ENCODE data around the gene NCOA1.

Gene NCOA1

GRCh38 chr2:24721470-24721869, 230.4 kb downstream of the NCOA1 start:
- Histone ChIP-seq H3K14ac (ENCODE audit: low read length) (no peak overlapping the region), H3K27ac (replicated peaks; ENCODE audit: low read length) (no peak overlapping the region), H3K18ac (ENCODE audit: low read length) (no peak overlapping the region), H4K8ac (ENCODE audit: low read depth, low read length) (no peak overlapping the region), H3K79me1 (ENCODE audit: low read depth, low read length) (no peaks in the 10 kb centered on the region), H2BK120ac (ENCODE audit: low read depth, low read length) (no peak overlapping the region), H3K9ac (ENCODE audit: low read depth, low read length, poor library complexity) (no peak overlapping the region), H3K4me3 (ENCODE audit: low read length in 2 of 2) (no peak overlapping the region), H2BK15ac (ENCODE audit: low read length) (no peak overlapping the region), H3K4me2 (ENCODE audit: insufficient read depth, low read length, poor library complexity, severe bottlenecking) (no peak overlapping the region), H2BK12ac (ENCODE audit: low read length) (no peak overlapping the region), H2AFZ (ENCODE audit: low read length) (no peak overlapping the region), H4K91ac (ENCODE audit: low read depth, low read length, poor library complexity) (no peak overlapping the region), H3K9me3 (replicated peaks in 1 of 2; ENCODE audit: control insufficient read depth in 2 of 2, insufficient read depth in 1 of 2, low read depth in 1 of 2, low read length in 2 of 2) (peaks cover 0 to 9% of the 10 kb centered on the region in 2 donors), H2AK5ac (ENCODE audit: low read depth, low read length) (no peak overlapping the region), H3K4me1 (ENCODE audit: control insufficient read depth in 2 of 2, insufficient read depth in 1 of 2, low read depth in 1 of 2, low read length in 2 of 2) (peaks cover 0 to 6% of the 10 kb centered on the region in 2 donors), H3K27me3 (ENCODE audit: control insufficient read depth in 3 of 3, insufficient read depth in 3 of 3, low read depth in 1 of 3, low read length in 3 of 3) (no peaks in the 10 kb centered on the region), H3K36me3 (replicated peaks in 1 of 2; ENCODE audit: control insufficient read depth in 2 of 2, insufficient read depth in 2 of 2, low read length in 2 of 2) (peaks cover 0 to 21% of the 10 kb centered on the region in 2 donors), H3K4ac (ENCODE audit: low read length) (no peak overlapping the region), H3K23ac (ENCODE audit: low read depth, low read length, poor library complexity) (no peak overlapping the region), H2BK5ac (ENCODE audit: low read length) (no peak overlapping the region)
- DNase-seq (ENCODE audit: low spot score) = no peak

GRCh38 chr2:24722141-24722790, 231.2 kb downstream of the NCOA1 start:
- peaks cover 0 to 1% of the 10 kb centered on the region in 2 donors for H3K9me3 ChIP-seq (replicated peaks in 1 of 2; ENCODE audit: control insufficient read depth in 2 of 2, insufficient read depth in 1 of 2, low read depth in 1 of 2, low read length in 2 of 2)
- no peak overlapping the region for H3K4ac ChIP-seq (ENCODE audit: low read length)
- no peak overlapping the region for H3K27ac ChIP-seq (replicated peaks; ENCODE audit: low read length)
- no CpG with 5 or more reads among the region's 3 CpGs for WGBS, 2 donors (ENCODE audit: extremely low coverage in 2 of 2, insufficient read length in 2 of 2, insufficient replicate concordance in 1 of 2)
- no peak overlapping the region for H4K91ac ChIP-seq (ENCODE audit: low read depth, low read length, poor library complexity)
- H3K23ac ChIP-seq (ENCODE audit: low read depth, low read length, poor library complexity) = no peak overlapping the region
- H3K4me3 ChIP-seq (ENCODE audit: low read length in 2 of 2) = no peak overlapping the region
- H3K9ac ChIP-seq (ENCODE audit: low read depth, low read length, poor library complexity) = no peak overlapping the region
- DNase-seq (ENCODE audit: low spot score) = no peak
- H3K14ac ChIP-seq (ENCODE audit: low read length) = no peak overlapping the region
- no peak overlapping the region for H2BK120ac ChIP-seq (ENCODE audit: low read depth, low read length)
- H3K18ac ChIP-seq (ENCODE audit: low read length) = no peak overlapping the region
- H2BK12ac ChIP-seq (ENCODE audit: low read length) = no peak overlapping the region
- H3K4me2 ChIP-seq (ENCODE audit: insufficient read depth, low read length, poor library complexity, severe bottlenecking) = no peak overlapping the region
- no peak overlapping the region for H2AFZ ChIP-seq (ENCODE audit: low read length)
- H3K36me3 ChIP-seq (replicated peaks in 1 of 2; ENCODE audit: control insufficient read depth in 2 of 2, insufficient read depth in 2 of 2, low read length in 2 of 2) = peaks cover 0 to 19% of the 10 kb centered on the region in 2 donors
- no peak overlapping the region for H2BK15ac ChIP-seq (ENCODE audit: low read length)
- no peaks in the 10 kb centered on the region for H3K27me3 ChIP-seq (ENCODE audit: control insufficient read depth in 3 of 3, insufficient read depth in 3 of 3, low read depth in 1 of 3, low read length in 3 of 3)
- no peak overlapping the region for H4K8ac ChIP-seq (ENCODE audit: low read depth, low read length)
- H2BK5ac ChIP-seq (ENCODE audit: low read length) = no peak overlapping the region
- H3K79me1 ChIP-seq (ENCODE audit: low read depth, low read length) = no peaks in the 10 kb centered on the region
- H2AK5ac ChIP-seq (ENCODE audit: low read depth, low read length) = no peak overlapping the region
- peaks cover 0 to 6% of the 10 kb centered on the region in 2 donors for H3K4me1 ChIP-seq (ENCODE audit: control insufficient read depth in 2 of 2, insufficient read depth in 1 of 2, low read depth in 1 of 2, low read length in 2 of 2)

GRCh38 chr2:24723191-24723590, 232.1 kb downstream of the NCOA1 start:
- Histone ChIP-seq H2AFZ (ENCODE audit: low read length) (no peak overlapping the region), H3K9me3 (replicated peaks in 1 of 2; ENCODE audit: control insufficient read depth in 2 of 2, insufficient read depth in 1 of 2, low read depth in 1 of 2, low read length in 2 of 2) (no peaks in the 10 kb centered on the region), H4K91ac (ENCODE audit: low read depth, low read length, poor library complexity) (no peak overlapping the region), H3K27ac (replicated peaks; ENCODE audit: low read length) (no peak overlapping the region), H3K14ac (ENCODE audit: low read length) (no peak overlapping the region), H3K4ac (ENCODE audit: low read length) (no peak overlapping the region), H3K36me3 (replicated peaks in 1 of 2; ENCODE audit: control insufficient read depth in 2 of 2, insufficient read depth in 2 of 2, low read length in 2 of 2) (peaks cover 0 to 18% of the 10 kb centered on the region in 2 donors), H2BK15ac (ENCODE audit: low read length) (no peak overlapping the region), H2BK12ac (ENCODE audit: low read length) (no peak overlapping the region), H2AK5ac (ENCODE audit: low read depth, low read length) (no peak overlapping the region), H3K23ac (ENCODE audit: low read depth, low read length, poor library complexity) (no peak overlapping the region), H3K18ac (ENCODE audit: low read length) (no peak overlapping the region), H3K27me3 (ENCODE audit: control insufficient read depth in 3 of 3, insufficient read depth in 3 of 3, low read depth in 1 of 3, low read length in 3 of 3) (no peaks in the 10 kb centered on the region), H3K4me3 (ENCODE audit: low read length in 2 of 2) (no peak overlapping the region), H4K8ac (ENCODE audit: low read depth, low read length) (no peak overlapping the region), H3K4me1 (ENCODE audit: control insufficient read depth in 2 of 2, insufficient read depth in 1 of 2, low read depth in 1 of 2, low read length in 2 of 2) (peaks cover 0 to 6% of the 10 kb centered on the region in 2 donors), H3K4me2 (ENCODE audit: insufficient read depth, low read length, poor library complexity, severe bottlenecking) (no peak overlapping the region), H3K9ac (ENCODE audit: low read depth, low read length, poor library complexity) (no peak overlapping the region), H2BK5ac (ENCODE audit: low read length) (no peak overlapping the region), H2BK120ac (ENCODE audit: low read depth, low read length) (no peak overlapping the region), H3K79me1 (ENCODE audit: low read depth, low read length) (no peaks in the 10 kb centered on the region)
- WGBS, 2 donors (ENCODE audit: extremely low coverage in 2 of 2, insufficient read length in 2 of 2, insufficient replicate concordance in 1 of 2) = no CpG with 5 or more reads among the region's 1 CpG
- DNase-seq (ENCODE audit: low spot score) = no peak

GRCh38 chr2:24723665-24724064, 232.6 kb downstream of the NCOA1 start:
- no peak overlapping the region for H4K91ac ChIP-seq (ENCODE audit: low read depth, low read length, poor library complexity)
- H3K4ac ChIP-seq (ENCODE audit: low read length) = no peak overlapping the region
- H3K14ac ChIP-seq (ENCODE audit: low read length) = no peak overlapping the region
- no peak overlapping the region for H2BK5ac ChIP-seq (ENCODE audit: low read length)
- H2BK12ac ChIP-seq (ENCODE audit: low read length) = no peak overlapping the region
- no peaks in the 10 kb centered on the region for H3K27me3 ChIP-seq (ENCODE audit: control insufficient read depth in 3 of 3, insufficient read depth in 3 of 3, low read depth in 1 of 3, low read length in 3 of 3)
- peaks cover 0 to 18% of the 10 kb centered on the region in 2 donors for H3K36me3 ChIP-seq (replicated peaks in 1 of 2; ENCODE audit: control insufficient read depth in 2 of 2, insufficient read depth in 2 of 2, low read length in 2 of 2)
- H3K79me1 ChIP-seq (ENCODE audit: low read depth, low read length) = no peaks in the 10 kb centered on the region
- no peak overlapping the region for H2AFZ ChIP-seq (ENCODE audit: low read length)
- H2BK120ac ChIP-seq (ENCODE audit: low read depth, low read length) = no peak overlapping the region
- no peak overlapping the region for H3K27ac ChIP-seq (replicated peaks; ENCODE audit: low read length)
- H3K23ac ChIP-seq (ENCODE audit: low read depth, low read length, poor library complexity) = no peak overlapping the region
- H3K4me1 ChIP-seq (ENCODE audit: control insufficient read depth in 2 of 2, insufficient read depth in 1 of 2, low read depth in 1 of 2, low read length in 2 of 2) = peaks cover 0 to 6% of the 10 kb centered on the region in 2 donors
- no peak overlapping the region for H2AK5ac ChIP-seq (ENCODE audit: low read depth, low read length)
- no peak overlapping the region for H4K8ac ChIP-seq (ENCODE audit: low read depth, low read length)
- no peak overlapping the region for H3K9ac ChIP-seq (ENCODE audit: low read depth, low read length, poor library complexity)
- no peak for DNase-seq (ENCODE audit: low spot score)
- H2BK15ac ChIP-seq (ENCODE audit: low read length) = no peak overlapping the region
- H3K9me3 ChIP-seq (replicated peaks in 1 of 2; ENCODE audit: control insufficient read depth in 2 of 2, insufficient read depth in 1 of 2, low read depth in 1 of 2, low read length in 2 of 2) = no peaks in the 10 kb centered on the region
- H3K4me2 ChIP-seq (ENCODE audit: insufficient read depth, low read length, poor library complexity, severe bottlenecking) = no peak overlapping the region
- H3K4me3 ChIP-seq (ENCODE audit: low read length in 2 of 2) = no peak overlapping the region
- H3K18ac ChIP-seq (ENCODE audit: low read length) = no peak overlapping the region
